Stimulated activated CD8-positive, alpha-beta memory T cell treated with anti-CD3 and anti-CD28 coated beads, Interleukin-15, amount 100 ng/mL, for 24 hours (primary cell): ENCODE results near the gene SOX5.

Experiments
- DNase-seq: peaks from one replicate; pipeline ENCODE4 v3.0.0-alpha.2; 2020; ENCODE audit warnings: low read depth

The SOX5 gene

DNA sequence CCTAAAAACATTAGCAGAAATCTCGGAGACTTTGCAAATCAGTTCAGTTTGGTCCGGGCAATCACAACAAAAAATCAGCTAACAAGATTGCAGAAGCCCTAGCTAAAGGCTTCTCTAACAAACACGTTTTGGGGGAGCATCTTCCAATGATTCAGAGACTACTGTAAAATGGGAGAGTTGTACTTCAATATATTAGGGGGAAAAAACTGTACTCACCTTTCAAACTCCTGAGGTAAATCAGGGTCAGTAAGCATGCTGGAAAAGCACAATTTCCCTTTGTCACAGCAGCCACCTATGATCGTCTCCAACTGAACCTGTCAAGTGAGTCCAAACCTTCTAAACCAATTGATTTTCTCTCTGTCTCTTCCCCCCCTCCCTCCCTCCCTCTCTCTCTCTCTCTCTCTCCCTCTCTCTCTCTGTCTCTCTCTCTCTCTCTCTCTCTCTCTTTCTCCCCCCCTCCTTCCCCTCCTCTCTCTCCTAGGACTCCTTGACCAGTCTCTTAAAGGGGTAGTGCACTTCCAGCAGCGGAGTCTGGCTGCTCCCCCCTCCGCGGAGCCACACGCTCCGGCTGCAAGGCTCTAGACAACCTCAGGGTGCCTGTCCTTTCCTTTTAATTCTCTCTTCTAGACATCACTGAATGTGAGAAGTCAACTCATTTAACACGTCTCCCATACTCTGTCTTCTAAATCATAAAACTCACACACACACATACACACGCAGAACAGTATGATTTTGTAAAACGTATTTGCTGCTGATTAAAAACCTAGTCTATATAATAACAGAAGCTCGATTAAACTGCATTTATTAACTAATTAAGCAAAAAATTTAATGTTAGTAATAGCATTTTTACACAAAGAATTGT, at the start of gene SOX5:
TSS of gene SOX5 (minus strand) at position 323 of the 862 bp plus-strand sequence. CDS start at position 254, 69 bp downstream.
- no peak for DNase-seq

DNA sequence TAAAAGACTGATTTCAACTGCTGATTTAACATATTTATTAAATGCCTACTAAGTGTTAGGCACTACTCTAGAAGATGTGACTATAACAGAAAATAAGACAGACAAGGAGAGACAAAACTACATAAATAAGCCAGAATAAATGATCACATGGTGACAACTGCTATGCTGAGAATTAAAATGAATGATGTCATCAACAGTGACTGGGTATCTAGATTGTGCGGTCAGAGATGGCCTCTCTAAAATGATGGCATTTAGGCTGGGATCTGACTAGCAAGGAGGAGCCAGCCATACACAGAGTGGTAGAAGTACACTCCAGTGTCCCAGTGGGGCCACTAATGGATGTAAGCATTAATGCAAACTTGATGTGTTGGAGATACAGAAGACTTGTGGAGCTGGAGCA, 37.6 kb upstream of the SOX5 start:
- DNase-seq: no peak

DNA sequence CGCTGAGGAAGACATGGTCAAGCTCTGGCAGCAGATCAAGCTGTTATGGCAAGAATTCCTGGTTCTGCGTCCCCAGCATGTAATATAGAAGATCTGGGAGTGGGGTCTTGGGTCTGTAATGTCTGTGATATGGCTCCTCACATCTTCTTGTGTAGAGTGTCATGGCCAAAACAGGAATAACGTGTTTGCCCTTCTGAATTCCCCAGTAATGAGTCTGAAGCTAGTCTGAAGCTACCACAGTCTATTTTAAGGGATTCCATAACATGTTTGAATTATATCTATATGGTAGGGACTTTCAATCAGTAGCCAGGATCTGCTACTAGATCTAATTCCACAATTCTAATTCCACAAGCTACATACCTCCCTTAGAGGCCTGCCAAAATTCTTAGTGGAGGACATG, 31.4 kb upstream of the SOX5 start:
- DNase-seq: no peak

DNA sequence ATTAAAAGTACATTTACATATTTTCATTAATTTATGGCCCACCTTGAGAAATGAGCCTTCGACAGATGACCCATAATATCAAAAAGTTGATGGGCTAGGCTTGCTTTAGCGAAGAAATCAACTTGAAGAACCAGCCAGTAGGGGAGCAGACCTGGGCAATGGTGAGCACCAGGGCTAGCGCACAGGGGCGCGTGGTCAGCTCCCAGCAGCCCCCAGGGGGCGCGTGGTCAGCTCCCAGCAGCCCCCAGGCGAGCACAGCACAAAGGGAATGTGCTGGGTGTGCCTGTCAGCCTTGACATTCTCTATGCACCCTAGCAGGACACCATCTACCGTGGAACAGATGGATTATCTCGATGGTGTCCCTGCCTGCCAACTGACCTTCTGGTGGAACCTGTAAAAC, 15.3 kb upstream of the SOX5 start:
- no peak for DNase-seq

DNA sequence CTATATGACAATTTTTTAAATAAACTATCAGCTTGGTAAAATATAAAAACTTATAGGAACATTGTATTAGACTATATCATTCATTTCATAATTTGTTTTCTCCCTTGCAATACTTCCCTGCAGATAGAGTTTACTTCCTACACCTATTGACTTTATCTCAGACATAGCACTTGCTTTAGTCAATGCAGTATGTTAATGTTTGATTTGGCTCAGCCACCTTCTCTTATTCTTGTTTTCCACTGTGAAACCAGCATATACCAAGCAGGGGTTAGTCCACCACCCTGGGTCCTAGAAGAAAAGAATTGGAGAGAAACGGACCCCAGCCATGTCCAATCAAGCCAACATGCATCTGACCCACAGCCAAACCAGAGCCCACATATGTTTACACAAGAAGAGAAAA, 10.4 kb upstream of the SOX5 start:
- no peak for DNase-seq

DNA sequence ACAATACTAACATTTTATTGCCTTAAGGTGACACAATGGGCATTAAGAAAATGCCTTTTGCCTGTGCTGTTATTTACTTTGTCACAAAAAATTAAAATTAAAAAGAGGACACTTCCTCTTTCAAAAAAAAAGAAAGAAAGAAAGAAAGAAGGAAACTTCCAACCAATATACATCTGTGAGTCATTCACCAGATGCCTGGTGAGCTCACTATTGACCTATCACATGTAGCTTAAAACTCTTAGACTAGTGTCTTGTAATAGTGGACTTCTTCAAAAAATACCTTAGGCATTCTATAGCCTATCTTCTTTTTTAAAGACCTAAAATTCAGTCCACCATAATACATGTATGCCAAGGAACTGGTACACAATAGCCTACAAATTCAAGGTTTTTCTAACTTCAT, 4.9 kb upstream of the SOX5 start:
- no peak for DNase-seq

DNA sequence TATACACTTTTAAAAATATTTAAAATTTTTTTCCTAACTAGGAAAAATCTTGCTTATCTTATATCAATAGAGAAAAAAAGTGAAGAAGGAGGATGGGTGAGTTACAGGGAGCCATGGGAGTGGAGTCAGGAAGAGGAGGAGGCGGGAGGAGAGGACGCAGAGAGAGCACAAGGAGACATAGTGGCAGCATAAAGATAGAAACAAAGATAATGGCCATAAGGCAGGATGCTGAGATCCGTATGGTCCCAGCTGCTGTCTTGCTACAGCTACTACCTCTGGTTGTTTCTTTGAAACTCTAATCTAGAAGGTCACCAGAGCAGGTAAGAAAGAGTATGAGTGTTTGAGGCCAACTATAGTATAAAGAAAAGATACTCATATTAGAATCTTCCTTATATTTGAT, 2.6 kb upstream of the SOX5 start:
- DNase-seq: no peak

DNA sequence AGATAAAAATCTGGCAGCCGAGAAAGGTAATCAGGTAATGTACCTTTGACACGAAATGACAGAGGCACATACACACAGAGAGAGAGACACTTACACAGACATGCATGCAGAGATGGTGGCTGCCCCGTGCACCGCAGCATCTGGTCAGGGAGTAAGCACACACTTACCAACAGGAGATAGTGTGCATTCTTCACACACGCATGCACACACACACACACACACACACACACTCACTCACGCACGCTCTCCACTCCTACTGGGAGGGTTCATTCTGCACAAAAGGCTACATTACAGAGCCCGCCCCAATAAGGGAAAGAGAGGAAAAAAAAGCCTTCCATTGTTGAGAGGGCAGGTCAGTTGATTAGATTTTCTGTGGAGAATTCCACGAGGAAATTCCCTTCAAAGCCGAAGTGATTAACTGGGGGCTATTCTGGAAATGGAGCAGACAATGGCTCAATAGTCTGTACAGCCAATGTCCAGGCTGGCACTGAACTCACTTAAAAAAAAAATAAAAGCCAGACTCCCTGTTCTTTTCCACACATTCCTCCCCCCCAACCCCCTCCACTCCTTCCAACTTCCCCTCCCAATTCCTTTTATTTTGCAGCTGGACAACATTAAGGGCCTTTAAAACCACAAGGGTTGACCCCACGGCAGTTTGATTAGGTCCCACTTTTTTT, 1.4 kb upstream of the SOX5 start:
- no peak for DNase-seq

DNA sequence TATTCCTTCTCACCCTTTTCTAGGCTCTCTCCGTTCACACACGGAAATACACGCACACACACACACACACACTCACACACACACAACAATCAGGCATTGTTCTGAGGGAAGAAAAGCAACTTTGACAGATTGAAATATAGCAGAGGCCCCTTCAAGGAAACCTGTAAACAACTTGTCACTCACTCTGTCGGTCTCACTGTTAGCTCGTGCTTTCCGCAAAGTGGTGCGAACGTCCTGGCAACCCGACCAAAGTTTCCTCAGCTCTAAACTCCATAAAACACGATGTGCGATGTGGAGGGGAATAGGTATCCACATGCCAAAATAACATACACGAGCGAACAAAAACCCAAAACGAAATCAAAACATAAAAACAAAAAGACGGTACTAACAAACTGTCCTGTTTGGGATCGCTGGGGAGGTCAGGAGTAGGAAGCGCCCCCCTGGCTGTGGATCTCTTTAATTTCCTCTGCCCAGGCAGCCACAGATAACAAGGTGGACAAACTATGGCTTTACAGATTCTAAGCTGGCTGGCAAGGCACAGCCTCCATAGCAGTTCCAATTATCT, 822 bp upstream of the SOX5 start:
- DNase-seq: no peak

DNA sequence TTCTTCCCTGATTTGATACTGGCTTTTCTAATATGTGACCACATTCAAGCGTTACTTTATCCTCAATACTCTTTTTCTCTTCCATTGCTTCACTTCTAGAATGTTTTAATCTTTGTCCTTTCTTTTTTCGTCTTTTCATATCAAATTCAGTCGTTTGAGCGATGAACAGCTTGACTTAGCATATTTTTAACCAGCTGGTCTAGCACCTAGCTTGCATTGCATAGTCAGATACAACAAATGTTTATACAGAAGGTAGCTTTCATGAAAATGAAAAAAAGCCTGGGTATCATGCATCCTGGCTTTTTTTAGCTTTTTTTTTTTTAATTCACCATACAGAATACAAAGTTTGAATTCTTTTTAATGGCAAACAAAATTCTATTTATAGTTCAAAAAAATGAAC, 1.2 kb downstream of the SOX5 start:
- no peak for DNase-seq

DNA sequence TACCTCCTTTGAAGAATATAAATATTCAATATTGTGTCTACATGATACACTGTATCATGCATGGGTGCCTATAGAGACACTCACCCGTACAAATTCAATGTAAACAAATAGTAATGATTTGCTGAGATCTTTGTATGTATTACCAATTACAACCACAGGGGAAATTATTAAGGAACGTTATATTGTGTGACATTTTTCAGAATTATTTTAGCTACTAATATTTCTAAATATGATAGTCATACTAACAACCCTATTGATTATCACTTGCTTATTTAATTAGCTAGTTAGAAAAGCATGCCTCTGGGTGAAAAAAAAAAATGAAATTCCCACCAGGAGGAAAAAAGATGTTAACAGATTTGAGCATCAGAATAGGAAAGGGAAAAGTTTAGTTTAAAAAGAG, 2.1 kb downstream of the SOX5 start:
- DNase-seq: no peak

DNA sequence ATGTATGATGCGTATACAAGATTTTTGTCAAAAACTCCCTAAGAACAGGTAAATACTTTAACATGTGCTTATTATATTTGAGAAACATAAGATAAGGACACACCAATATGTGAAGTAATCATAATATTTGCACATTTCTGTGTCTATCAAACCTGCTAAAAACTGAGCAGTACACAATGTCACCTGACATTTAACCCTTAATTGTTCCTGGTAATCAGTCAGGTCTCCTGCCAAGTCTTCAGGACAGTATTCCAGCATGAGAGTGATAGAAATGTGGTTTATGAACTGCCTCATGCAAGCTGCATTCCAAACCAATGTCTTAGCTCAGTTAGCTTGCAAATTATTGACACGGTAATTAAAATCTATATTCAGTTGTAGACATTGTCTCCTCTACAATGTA, 4.2 kb downstream of the SOX5 start:
- no peak for DNase-seq

DNA sequence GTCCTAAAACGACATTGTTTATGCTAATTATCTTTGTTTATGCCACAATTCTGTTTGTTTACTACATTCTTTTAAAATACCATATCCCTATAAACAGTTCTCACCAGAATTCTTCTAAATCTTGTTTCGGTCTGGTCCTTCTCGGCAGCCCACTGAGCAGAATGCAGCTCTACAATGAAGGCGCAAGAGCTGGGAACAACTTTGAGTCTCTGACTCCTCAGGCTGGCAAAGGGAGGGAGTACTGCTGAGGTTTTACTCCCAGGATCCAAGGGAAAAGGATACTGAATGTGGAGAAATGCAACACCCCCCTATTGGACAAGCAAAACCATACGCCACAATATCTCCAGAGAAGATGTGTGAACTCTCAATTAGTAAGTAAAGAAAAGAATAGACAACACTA, 5.4 kb downstream of the SOX5 start:
- DNase-seq: no peak

DNA sequence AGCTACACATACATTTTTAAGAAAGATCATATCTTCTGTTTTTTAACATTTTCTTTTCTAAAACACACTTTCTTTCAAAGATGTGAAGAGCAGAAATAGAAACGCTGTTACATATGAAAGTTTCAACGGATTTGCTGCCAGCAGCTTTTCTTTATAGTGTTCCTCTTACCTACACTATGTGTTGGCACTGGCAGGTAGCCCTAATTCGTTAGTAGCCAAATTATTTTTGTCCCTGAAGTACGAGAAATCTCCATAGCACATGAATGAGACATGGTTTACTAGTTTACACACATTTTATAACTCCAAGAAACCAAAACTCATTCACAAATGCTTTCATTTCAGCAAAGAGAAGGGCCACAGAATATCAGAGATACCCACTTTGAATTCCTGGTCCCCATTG, 6.6 kb downstream of the SOX5 start:
- no peak for DNase-seq

DNA sequence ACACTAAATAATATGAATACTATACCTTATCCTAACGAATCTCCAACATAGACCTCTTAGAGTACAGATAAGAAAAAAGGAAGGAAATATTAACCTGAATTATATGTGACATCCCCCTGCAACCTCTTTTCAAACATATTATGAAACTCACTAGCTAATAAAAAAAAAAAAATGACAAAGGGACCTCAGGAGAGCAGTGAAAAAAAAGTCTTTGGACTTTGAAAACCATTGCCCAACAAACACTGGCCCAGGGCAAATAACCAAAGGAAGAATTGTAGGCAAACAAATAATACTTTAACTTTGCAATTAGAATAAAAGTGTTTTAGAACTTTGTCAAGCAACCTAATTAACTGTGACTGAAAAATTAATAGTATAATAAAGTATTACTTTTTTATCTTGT, 7.7 kb downstream of the SOX5 start:
- DNase-seq: no peak

DNA sequence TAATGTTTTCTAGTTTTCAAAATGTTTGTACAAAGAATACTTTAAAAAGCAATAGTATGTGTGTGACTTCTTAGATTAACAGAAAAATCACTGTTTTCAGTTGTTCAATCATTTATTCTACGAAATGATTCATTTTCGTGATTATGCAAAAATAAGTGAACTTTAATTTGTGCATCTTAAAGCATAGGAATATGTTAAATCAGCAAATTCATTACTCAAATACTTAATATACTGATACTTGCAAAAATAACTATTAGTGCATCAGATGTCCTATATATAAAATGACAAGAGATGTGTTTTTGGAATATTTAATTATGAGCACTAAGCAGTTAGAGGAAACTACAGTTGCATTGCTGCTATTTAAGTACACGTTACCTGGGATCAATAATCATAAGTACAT, 11.0 kb downstream of the SOX5 start:
- no peak for DNase-seq

DNA sequence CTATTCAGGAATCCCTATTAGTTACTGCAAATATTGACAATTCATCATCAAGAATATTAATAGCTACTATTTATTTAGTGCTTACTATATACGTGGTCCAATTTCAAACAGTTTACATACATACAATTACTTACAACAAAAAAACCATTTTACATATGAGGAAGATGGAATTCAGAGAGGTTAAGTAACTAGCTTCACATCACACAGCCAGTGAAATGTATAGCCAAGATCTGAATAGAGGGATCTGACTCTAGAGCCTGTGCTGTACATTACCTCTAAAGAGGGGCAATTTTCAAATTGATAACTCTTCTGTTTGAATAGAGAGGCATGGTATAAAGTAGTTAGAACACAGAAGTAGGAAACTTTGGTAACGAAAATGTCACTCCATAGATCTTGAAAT, 18.3 kb downstream of the SOX5 start:
- DNase-seq: no peak

DNA sequence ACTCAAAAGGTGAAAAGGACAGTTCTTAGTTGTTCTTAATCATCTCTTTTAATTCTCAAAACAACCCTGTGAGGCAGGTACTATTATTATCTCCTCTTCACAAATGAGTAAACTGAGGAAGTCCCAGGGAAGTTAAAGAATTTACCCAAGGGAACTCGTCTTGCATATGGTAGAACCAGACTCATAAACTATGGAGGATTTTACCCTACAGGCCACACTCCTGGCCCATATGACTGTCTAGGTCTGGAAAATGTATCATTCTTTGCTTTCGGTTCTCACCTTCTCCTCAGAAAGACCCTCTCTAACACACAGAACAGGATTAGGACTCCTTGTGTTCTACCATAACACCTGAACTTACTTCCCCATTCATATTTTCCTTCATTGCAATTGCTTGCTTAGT, 18.9 kb downstream of the SOX5 start:
- DNase-seq: no peak

DNA sequence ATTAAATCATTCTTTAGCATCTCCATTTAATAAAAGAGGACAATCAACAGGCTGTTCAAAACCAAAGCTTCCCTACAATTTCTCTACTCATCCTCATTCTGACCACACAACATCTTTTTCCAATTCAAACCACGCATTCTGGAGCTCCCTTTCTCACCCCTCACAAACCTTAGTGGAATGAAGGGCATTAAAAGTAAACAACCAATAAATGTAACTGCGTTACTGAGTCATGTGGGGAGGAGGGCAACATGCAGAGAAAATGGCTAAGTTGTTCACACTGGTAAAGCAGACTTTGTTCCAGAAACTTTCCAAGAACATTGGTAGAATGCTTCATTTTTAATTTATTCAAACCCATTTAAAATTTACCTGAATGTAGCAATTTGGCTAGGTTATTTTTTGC, 19.6 kb downstream of the SOX5 start:
- no peak for DNase-seq

DNA sequence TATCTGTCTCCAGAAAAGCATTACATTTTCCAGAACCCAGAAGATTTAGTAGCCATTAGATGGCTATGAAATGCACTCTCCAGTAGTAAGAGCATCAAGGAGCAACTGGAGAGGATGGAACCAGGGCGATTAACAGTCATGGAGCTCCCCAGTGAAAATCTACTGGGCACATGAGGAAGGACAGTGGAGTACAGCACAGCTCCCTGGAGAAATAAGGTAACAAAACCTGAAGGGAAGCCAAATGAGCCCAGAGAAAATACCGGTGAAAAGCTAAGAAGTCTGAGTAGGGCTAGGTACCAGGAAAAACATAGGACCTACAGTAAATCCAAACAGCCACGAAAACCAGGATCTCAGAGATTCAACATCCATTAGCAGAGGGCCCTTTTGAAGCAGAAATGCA, 21.6 kb downstream of the SOX5 start:
- no peak for DNase-seq

DNA sequence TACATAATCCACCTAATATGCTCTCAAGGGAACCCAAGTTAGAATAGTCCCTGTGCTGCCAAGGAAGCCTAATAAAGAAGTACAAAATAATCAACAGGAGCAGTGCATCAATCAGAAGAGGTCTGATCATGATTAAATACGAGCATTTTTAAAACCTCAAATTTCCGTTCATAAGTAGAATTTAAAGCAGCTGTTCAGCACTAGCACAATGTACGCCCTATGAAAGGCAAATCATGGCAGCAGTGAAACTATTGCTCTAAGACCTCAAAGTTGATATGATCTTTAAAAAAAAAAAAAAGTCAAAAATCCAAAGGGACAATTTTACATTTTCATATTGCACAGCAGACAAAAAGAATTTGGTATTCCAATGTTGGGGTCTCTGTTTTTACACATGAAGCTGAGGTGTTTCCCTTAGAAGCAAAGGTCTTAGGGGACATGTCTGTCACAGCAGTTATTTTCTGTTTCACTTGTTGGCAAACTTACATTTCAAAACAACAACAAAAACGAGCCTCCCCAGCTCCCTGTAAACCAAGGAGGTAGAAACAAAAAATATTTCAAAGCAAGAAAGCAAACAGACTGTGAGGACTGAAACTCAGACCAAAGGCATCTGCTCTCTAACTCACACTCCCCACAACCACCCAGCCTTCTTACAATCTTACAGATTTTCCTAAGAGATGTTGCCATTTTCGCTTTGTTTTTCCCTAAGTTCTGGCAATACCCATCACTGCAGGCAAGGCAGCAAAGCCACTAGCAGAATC, 28.2 kb downstream of the SOX5 start:
- DNase-seq: no peak

DNA sequence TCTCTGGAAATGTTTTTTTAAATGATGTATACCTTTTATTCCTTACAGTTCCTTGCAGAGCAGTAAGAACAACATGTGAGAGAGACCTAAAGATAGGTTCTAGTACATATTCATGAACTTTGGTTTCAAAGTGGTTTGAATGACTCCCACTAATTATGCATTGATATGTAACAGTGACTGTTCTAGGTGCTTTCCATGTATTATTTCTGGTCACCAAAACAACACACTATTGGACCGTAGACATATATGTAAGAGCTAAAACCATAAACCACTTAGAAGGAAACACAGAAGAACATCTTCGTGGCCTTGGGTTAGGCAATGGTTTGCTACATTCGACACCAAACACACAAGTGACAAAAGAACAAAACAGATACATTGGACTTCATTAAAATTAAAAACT, 37.9 kb downstream of the SOX5 start:
- DNase-seq: no peak

DNA sequence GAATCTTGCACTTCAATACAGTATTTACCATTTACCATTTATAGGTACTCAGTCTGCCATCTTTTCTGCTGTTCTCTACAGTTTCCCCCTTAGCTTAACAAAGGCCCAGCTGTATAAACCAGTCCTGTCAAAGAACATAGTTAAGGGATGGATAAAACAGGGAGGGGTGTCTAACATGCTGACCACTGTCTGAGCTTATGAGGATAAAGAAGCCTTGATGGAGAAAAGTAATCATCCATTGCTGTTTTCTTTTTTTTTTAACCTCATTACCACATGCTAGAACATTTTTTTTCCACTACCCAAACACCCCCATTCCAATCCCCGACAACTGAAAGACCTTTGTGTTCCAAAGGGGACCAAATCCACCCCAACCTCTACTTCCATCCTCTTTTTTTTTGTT, 39.9 kb downstream of the SOX5 start:
- no peak for DNase-seq
